BJ (cell line): ENCODE results near the gene CXCL16. TPM values are rescaled to one million over a fixed set of nuclear protein-coding genes. Genes with fewer than 3 reads are reported as not detected.
"Not testable (repeated sequence)": the region's sequence is repeated elsewhere in the genome, so short reads cannot be mapped to it uniquely, and the experiment has no call there.

Experiments
- CTCF ChIA-PET: fragments of 350-600 bp; formaldehyde crosslinking; extraction: SDS; loops from one replicate; lab custom pipeline; 2021; ENCODE audit warnings: antibody characterized with exemption, inconsistent platforms; lab: Yijun Ruan, JAX
- POLR2A ChIA-PET: fragments of 300-600 bp; sonication (Branson Sonifier 250); formaldehyde crosslinking; extraction: SDS; loops from one replicate; lab custom pipeline; 2021; ENCODE audit warnings: antibody characterized with exemption; lab: Charles Lee
- DNase-seq: peaks from one replicate; pipeline ENCODE4 v3.0.0-alpha.2; 2011; ENCODE audit warnings: low read depth
- H3K27me3 ChIP-seq: 2 replicates; pipeline ENCODE4 v1.6.0; 2011; ENCODE audit warnings: low read length; ENCODE audit not compliant: control insufficient read depth, insufficient read depth
- H3K36me3 ChIP-seq: 2 replicates; pipeline ENCODE4 v1.5.1; 2011; ENCODE audit warnings: low read length; ENCODE audit not compliant: control insufficient read depth, insufficient read depth
- H3K4me3 ChIP-seq: 2 replicates; pipeline ENCODE4 v1.5.1; 2011; ENCODE audit warnings: low read depth, mild to moderate bottlenecking, control low read depth, low read length
- polyA plus RNA-seq: library from polyadenylated mRNA; depleted of rRNA; stranded (reverse); fragments of >200 nt; gene quantifications from 2 replicates; pipeline ENCODE4 v1.2.3, GENCODE V29; 2011
- TF ChIP-seq, protein P1 (sequence below): IDR thresholded peaks from 2 replicates; pipeline ENCODE4 v1.5.1; 2011; ENCODE audit warnings: low read depth, mild to moderate bottlenecking, control low read depth, inconsistent platforms, low read length, moderate library complexity; ENCODE audit not compliant: insufficient read depth

The CXCL16 gene
- polyA plus RNA-seq, 1 experiment: 3.3 TPM

DNA sequence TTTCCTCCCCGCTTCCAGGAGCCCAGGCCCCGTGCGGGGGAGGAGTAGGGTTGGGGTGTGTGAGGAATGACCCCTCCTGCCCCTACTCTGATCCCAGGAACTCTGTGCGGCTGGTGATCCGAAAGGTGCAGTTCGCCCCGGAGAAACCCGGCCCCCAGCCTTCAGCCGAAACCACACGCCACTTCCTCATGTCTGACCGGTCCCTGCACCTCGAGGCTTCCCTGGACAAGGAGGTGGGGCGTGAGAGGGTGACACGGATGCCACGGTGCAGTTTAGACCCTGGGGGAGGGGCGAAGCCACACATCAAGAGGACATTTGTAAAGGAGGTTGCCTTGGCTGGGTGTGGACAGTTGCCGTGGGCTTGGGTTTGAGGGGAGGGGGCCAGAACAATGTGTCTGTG is 21.9 kb downstream of the CXCL16 start:
- no peak for DNase-seq
- Histone ChIP-seq H3K36me3 (peaks cover 3% of the 10 kb centered on the region; the same call in 1 of the 2 replicates), H3K4me3 (no peak overlapping the region), H3K27me3 (no peaks in the 10 kb centered on the region)
- CTCF ChIA-PET: no interaction called here
- POLR2A ChIA-PET: no interaction called here
- TF ChIP-seq, protein P1, sequence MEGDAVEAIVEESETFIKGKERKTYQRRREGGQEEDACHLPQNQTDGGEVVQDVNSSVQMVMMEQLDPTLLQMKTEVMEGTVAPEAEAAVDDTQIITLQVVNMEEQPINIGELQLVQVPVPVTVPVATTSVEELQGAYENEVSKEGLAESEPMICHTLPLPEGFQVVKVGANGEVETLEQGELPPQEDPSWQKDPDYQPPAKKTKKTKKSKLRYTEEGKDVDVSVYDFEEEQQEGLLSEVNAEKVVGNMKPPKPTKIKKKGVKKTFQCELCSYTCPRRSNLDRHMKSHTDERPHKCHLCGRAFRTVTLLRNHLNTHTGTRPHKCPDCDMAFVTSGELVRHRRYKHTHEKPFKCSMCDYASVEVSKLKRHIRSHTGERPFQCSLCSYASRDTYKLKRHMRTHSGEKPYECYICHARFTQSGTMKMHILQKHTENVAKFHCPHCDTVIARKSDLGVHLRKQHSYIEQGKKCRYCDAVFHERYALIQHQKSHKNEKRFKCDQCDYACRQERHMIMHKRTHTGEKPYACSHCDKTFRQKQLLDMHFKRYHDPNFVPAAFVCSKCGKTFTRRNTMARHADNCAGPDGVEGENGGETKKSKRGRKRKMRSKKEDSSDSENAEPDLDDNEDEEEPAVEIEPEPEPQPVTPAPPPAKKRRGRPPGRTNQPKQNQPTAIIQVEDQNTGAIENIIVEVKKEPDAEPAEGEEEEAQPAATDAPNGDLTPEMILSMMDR: no peak

GRCh38 chr17:4716081-4716480 is 23.6 kb downstream of the CXCL16 start:
- Histone ChIP-seq H3K27me3 (no peaks in the 10 kb centered on the region), H3K4me3 (no peak overlapping the region), H3K36me3 (peaks cover 3% of the 10 kb centered on the region; the same call in 1 of the 2 replicates)
- CTCF ChIA-PET: interaction anchor here (1.0 kb wide), 1 partner anchor 165 kb away, joined by 3 read pairs; no protein-coding TSS in a partner anchor
- TF ChIP-seq, protein P1: no peak
- POLR2A ChIA-PET: no interaction called here
- no peak for DNase-seq

- TF ChIP-seq, protein P1: no peak
- CTCF ChIA-PET: interaction anchor here (1.0 kb wide), 1 partner anchor 166 kb away, joined by 3 read pairs; no protein-coding TSS in a partner anchor
- no peak for DNase-seq
- H3K27me3 ChIP-seq: no peaks in the 10 kb centered on the region
- H3K4me3 ChIP-seq: no peak overlapping the region
- H3K36me3 ChIP-seq: peaks cover 3% of the 10 kb centered on the region; the same call in 1 of the 2 replicates
- POLR2A ChIA-PET: no interaction called here
Observed at GRCh38 chr17:4715063-4715744, 24.5 kb downstream of the CXCL16 start.

DNA sequence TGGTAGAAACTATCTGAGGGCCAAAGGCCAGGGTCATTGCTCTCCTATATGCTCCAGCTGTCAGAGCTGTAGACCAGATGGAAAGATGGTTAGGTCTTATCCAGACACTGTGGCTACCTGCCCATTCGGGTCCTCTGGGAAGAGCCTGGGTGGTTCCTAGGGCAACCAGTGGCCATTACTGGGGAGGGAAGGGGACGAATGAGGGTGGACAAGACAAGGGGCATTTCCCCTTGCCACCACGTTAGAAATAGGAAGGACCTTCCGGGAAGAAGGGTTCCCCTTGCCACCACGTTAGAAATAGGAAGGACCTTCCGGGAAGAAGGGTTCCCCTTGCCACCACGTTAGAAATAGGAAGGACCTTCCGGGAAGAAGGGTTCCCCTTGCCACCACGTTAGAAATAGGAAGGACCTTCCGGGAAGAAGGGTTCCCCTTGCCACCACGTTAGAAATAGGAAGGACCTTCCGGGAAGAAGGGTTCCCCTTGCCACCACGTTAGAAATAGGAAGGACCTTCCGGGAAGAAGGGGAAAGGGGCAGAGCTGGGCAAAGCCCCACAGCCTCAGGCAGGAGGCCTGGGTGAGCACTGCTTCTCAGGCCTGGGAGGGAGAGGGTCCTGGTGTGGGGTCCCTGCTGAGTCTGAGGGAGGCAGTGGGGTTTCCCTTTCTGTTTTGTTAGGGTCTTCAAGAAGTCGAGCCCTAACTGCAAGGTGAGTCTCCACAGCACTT is 25.2 kb downstream of the CXCL16 start:
- H3K27me3 ChIP-seq, CTCF ChIA-PET, H3K36me3 ChIP-seq, DNase-seq, H3K4me3 ChIP-seq, POLR2A ChIA-PET: not testable (repeated sequence)

GRCh38 chr17:4712526-4712925 is 27.2 kb downstream of the CXCL16 start:
- Histone ChIP-seq H3K36me3 (peaks cover 1% of the 10 kb centered on the region; the same call in 1 of the 2 replicates), H3K4me3 (no peak overlapping the region), H3K27me3 (no peaks in the 10 kb centered on the region)
- TF ChIP-seq, protein P1: no peak
- ChIA-PET POLR2A (no interaction called here), CTCF (interaction anchor here (0.7 kb wide), 1 partner anchor 201 kb away, joined by 4 read pairs; no protein-coding TSS in a partner anchor)
- DNase-seq: no peak
